ENCODE measurements around the gene OR4K15. TPM values are rescaled to one million over a fixed set of nuclear protein-coding genes. Genes with fewer than 3 reads are reported as not detected.

OR4K15 gene
- total RNA-seq, 4 donors from 2014 or later = not detected

- Histone ChIP-seq H3K27ac (no peak overlapping the region), H3K4me3 (no peak overlapping the region), H3K4me1 (no peaks in the 10 kb centered on the region), H3K9me3 (no peaks in the 10 kb centered on the region), H3K36me3 (no peaks in the 10 kb centered on the region), H3K27me3 (no peaks in the 10 kb centered on the region)
- no peak for DNase-seq
- TF ChIP-seq CTCF (IDR thresholded peaks at IDR 0.05) = no peak
- no peak for TF ChIP-seq POLR2A (IDR thresholded peaks at IDR 0.05)
Measured at GRCh38 chr14:19974844-19975243, 547 bp upstream of the OR4K15 start.

GRCh38 chr14:19993438-19993837 is 18.0 kb downstream of the OR4K15 start:
- DNase-seq = no peak
- TF ChIP-seq CTCF (IDR thresholded peaks at IDR 0.05) = no peak
- no peak overlapping the region for H3K27ac ChIP-seq
- H3K27me3 ChIP-seq = no peaks in the 10 kb centered on the region
- H3K36me3 ChIP-seq = no peaks in the 10 kb centered on the region
- H3K4me1 ChIP-seq = no peaks in the 10 kb centered on the region
- H3K4me3 ChIP-seq = no peak overlapping the region
- no peaks in the 10 kb centered on the region for H3K9me3 ChIP-seq

GRCh38 chr14:20001863-20002262 is 26.5 kb downstream of the OR4K15 start, which contains the start of gene OR4Q2:
Gene OR4Q2, plus strand, starts transcription at chr14:20002163.
- TF ChIP-seq POLR2A (IDR thresholded peaks at IDR 0.05) (no peak), CTCF (IDR thresholded peaks at IDR 0.05) (no peak)

GRCh38 chr14:20002319-20002718 is 26.9 kb downstream of the OR4K15 start:
- TF ChIP-seq CTCF (IDR thresholded peaks at IDR 0.05) = no peak
- TF ChIP-seq POLR2A (IDR thresholded peaks at IDR 0.05) = no peak
- DNase-seq = no peak
- Histone ChIP-seq H3K36me3 (no peaks in the 10 kb centered on the region), H3K27me3 (no peaks in the 10 kb centered on the region), H3K4me3 (no peak overlapping the region), H3K4me1 (no peaks in the 10 kb centered on the region), H3K9me3 (peaks cover 0 to 6% (median 0%) of the 10 kb centered on the region in 4 donors), H3K27ac (no peak overlapping the region)

More at GRCh38 chr14:20001863-20002262, 26.5 kb downstream of the OR4K15 start, which contains the start of gene OR4Q2:
- no peak within 1 kb of the TSS for H3K27ac ChIP-seq
- no peaks in the 10 kb centered on the region for H3K4me1 ChIP-seq
- H3K4me3 ChIP-seq = no peak within 1 kb of the TSS
- H3K9me3 ChIP-seq = peaks cover 0 to 6% (median 0%) of the 10 kb centered on the region in 4 donors
- no peak for DNase-seq
- no peaks in the 10 kb centered on the region for H3K27me3 ChIP-seq
- H3K36me3 ChIP-seq = no peaks in the 10 kb centered on the region

GRCh38 chr14:20008156-20008555 is 32.8 kb downstream of the OR4K15 start:
- no peak overlapping the region for H3K4me3 ChIP-seq
- no peaks in the 10 kb centered on the region for H3K4me1 ChIP-seq
- TF ChIP-seq POLR2A (IDR thresholded peaks at IDR 0.05) (no peak), CTCF (IDR thresholded peaks at IDR 0.05) (no peak)
- no peaks in the 10 kb centered on the region for H3K36me3 ChIP-seq
- DNase-seq = no peak
- no peak overlapping the region for H3K27ac ChIP-seq
- H3K9me3 ChIP-seq = peaks cover 0 to 3% (median 0%) of the 10 kb centered on the region in 4 donors
- no peaks in the 10 kb centered on the region for H3K27me3 ChIP-seq

All from Peyer's patch (tissue), 4 donors.